Endodermal cell (in vitro differentiated cells): ENCODE measurements around the gene NRDC. TPM values are rescaled to one million over a fixed set of nuclear protein-coding genes. Genes with fewer than 3 reads are reported as not detected.

Experiments used
- DNase-seq: peaks from one replicate; pipeline ENCODE4 v3.0.0-alpha.2; 2017
- H3K27ac ChIP-seq: 2 replicates; pipeline ENCODE4 v1.5.1; 2013; ENCODE audit warnings: mild to moderate bottlenecking, low read depth, low read length, moderate library complexity
- H3K27me3 ChIP-seq: 2 replicates; pipeline ENCODE4 v1.6.1; 2013; ENCODE audit warnings: mild to moderate bottlenecking, low read length, moderate library complexity; ENCODE audit not compliant: insufficient read depth, control insufficient read depth, poor library complexity, severe bottlenecking
- H3K36me3 ChIP-seq: 2 replicates; pipeline ENCODE4 v1.7.0; 2013; ENCODE audit warnings: mild to moderate bottlenecking, low read length, moderate library complexity; ENCODE audit not compliant: control insufficient read depth, insufficient read depth
- H3K4me1 ChIP-seq: one replicate; pipeline ENCODE4 v1.7.0; 2013; ENCODE audit warnings: low read length; ENCODE audit not compliant: control insufficient read depth, insufficient read depth
- H3K4me3 ChIP-seq: 2 replicates; pipeline ENCODE4 v1.5.1; 2013; ENCODE audit warnings: mild to moderate bottlenecking, low read length, moderate library complexity
- H3K9ac ChIP-seq: 2 replicates; pipeline ENCODE4 v1.6.1; 2013; ENCODE audit warnings: mild to moderate bottlenecking, low read length, moderate library complexity; ENCODE audit not compliant: poor library complexity, severe bottlenecking; ENCODE audit errors: extremely low read depth
- H3K9me3 ChIP-seq: 2 replicates; pipeline ENCODE4 v1.6.1; 2013; ENCODE audit warnings: mild to moderate bottlenecking, low read length, moderate library complexity; ENCODE audit not compliant: control insufficient read depth
- H3K27ac Mint-ChIP-seq: 2 replicates; pipeline ENCODE4 v1.8.0; 2020; ENCODE audit warnings: mixed read lengths
- H3K27me3 Mint-ChIP-seq: 2 replicates; pipeline ENCODE4 v1.8.0; 2021; ENCODE audit warnings: mild to moderate bottlenecking, mixed read lengths; ENCODE audit not compliant: insufficient read depth
- H3K36me3 Mint-ChIP-seq: 2 replicates; pipeline ENCODE4 v1.8.0; 2020; ENCODE audit warnings: low read depth, mixed read lengths
- H3K4me1 Mint-ChIP-seq: 2 replicates; pipeline ENCODE4 v1.8.0; 2020; ENCODE audit warnings: mixed read lengths
- H3K4me3 Mint-ChIP-seq: 2 replicates; pipeline ENCODE4 v1.8.0; 2020; ENCODE audit warnings: mild to moderate bottlenecking, moderate library complexity, mixed read lengths
- H3K9me3 Mint-ChIP-seq: 2 replicates; pipeline ENCODE4 v1.8.0; 2020; ENCODE audit warnings: mild to moderate bottlenecking, mixed read lengths
- WGBS, 2 experiments: methylation state at CpG; one replicate each; pipeline versions ENCODE4 v1.1.5 to v1.1.7; 2013; ENCODE audit warnings: missing lambda C conversion rate in 2 of 2, mixed read lengths in 1 of 2; ENCODE audit not compliant: insufficient coverage in 1 of 2, insufficient read length in 1 of 2; 5-methylcytosine and 5-hydroxymethylcytosine counted together
- long read RNA-seq, 4 experiments: library from polyadenylated mRNA in 2 of 4; library from RNA in 1 of 4; library from capped mRNA in 1 of 4; stranded (forward) in 3 of 4; unstranded in 1 of 4; transcript quantifications; one replicate each; pipeline ENCODE4 v2.0.0, GENCODE V29; 2020 to 2021; ENCODE audit warnings: inconsistent platforms in 1 of 4
- polyA plus RNA-seq, 2 experiments: library from polyadenylated mRNA; stranded (reverse); fragments of 50-300 nt; gene quantifications; one replicate each; pipeline ENCODE4 v1.2.3, GENCODE V29; 2013
- total RNA-seq, 2 donors: library from RNA; stranded (reverse); fragmentation: NEBNext Ultra II Directional in 1 of 2; extraction: Animal tissue kit (Norgen Biotek cat#: 25700) in 1 of 2; gene quantifications; 2 replicates in 1 of 2; 3 replicates in 1 of 2; pipeline ENCODE4 v1.2.1, GENCODE V29; 2021
- TF ChIP-seq, protein P1 (sequence below): fragments of 200-600 bp; sonication (generic); conservative IDR thresholded peaks from 2 replicates; pipeline ENCODE4 v1.5.0; 2021; ENCODE audit warnings: antibody characterized with exemption, mild to moderate bottlenecking

NRDC gene, protein sequence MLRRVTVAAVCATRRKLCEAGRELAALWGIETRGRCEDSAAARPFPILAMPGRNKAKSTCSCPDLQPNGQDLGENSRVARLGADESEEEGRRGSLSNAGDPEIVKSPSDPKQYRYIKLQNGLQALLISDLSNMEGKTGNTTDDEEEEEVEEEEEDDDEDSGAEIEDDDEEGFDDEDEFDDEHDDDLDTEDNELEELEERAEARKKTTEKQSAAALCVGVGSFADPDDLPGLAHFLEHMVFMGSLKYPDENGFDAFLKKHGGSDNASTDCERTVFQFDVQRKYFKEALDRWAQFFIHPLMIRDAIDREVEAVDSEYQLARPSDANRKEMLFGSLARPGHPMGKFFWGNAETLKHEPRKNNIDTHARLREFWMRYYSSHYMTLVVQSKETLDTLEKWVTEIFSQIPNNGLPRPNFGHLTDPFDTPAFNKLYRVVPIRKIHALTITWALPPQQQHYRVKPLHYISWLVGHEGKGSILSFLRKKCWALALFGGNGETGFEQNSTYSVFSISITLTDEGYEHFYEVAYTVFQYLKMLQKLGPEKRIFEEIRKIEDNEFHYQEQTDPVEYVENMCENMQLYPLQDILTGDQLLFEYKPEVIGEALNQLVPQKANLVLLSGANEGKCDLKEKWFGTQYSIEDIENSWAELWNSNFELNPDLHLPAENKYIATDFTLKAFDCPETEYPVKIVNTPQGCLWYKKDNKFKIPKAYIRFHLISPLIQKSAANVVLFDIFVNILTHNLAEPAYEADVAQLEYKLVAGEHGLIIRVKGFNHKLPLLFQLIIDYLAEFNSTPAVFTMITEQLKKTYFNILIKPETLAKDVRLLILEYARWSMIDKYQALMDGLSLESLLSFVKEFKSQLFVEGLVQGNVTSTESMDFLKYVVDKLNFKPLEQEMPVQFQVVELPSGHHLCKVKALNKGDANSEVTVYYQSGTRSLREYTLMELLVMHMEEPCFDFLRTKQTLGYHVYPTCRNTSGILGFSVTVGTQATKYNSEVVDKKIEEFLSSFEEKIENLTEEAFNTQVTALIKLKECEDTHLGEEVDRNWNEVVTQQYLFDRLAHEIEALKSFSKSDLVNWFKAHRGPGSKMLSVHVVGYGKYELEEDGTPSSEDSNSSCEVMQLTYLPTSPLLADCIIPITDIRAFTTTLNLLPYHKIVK
- total RNA-seq = 100 to 1,000 TPM; 160 to 202 TPM
- 136 TPM for polyA plus RNA-seq (2013, experiment 1 of 2)
- 131 TPM for polyA plus RNA-seq (2013, experiment 2 of 2)
- long read RNA-seq, experiment 1, partial matches to known transcripts = 29 of 70 reads
- long read RNA-seq, experiment 1, other reads (novel, unspliced or antisense) = 40 of 70 reads
- long read RNA-seq, experiment 2, transcript NRDC-201 (31 exons, 3,691 nt) = major isoform, 160 of 289 reads
- long read RNA-seq, experiment 2, transcript NRDC-202 (33 exons, 3,895 nt) = minor isoform, 39 of 289 reads
- long read RNA-seq, experiment 2, transcript NRDC-211 (2 exons, 1,020 nt) = minor isoform, 9 of 289 reads
- long read RNA-seq, experiment 2, partial matches to known transcripts = 24 of 289 reads
- long read RNA-seq, experiment 2, other reads (novel, unspliced or antisense) = 56 of 289 reads
- long read RNA-seq, experiment 3, transcript NRDC-202 (33 exons, 3,895 nt) = minor isoform, 96 of 821 reads
- long read RNA-seq, experiment 3, transcript NRDC-211 (2 exons, 1,020 nt) = minor isoform, 13 of 821 reads
- long read RNA-seq, experiment 3, transcript NRDC-201 (31 exons, 3,691 nt) = major isoform, 545 of 821 reads
- long read RNA-seq, experiment 3, partial matches to known transcripts = 49 of 821 reads
- long read RNA-seq, experiment 3, other reads (novel, unspliced or antisense) = 117 of 821 reads
- long read RNA-seq, experiment 4, transcript NRDC-211 (2 exons, 1,020 nt) = major isoform, 28 of 89 reads
- long read RNA-seq, experiment 4, transcript NRDC-201 (31 exons, 3,691 nt) = minor isoform, 20 of 89 reads
- long read RNA-seq, experiment 4, partial matches to known transcripts = 16 of 89 reads
- long read RNA-seq, experiment 4, other reads (novel, unspliced or antisense) = 24 of 89 reads

DNA sequence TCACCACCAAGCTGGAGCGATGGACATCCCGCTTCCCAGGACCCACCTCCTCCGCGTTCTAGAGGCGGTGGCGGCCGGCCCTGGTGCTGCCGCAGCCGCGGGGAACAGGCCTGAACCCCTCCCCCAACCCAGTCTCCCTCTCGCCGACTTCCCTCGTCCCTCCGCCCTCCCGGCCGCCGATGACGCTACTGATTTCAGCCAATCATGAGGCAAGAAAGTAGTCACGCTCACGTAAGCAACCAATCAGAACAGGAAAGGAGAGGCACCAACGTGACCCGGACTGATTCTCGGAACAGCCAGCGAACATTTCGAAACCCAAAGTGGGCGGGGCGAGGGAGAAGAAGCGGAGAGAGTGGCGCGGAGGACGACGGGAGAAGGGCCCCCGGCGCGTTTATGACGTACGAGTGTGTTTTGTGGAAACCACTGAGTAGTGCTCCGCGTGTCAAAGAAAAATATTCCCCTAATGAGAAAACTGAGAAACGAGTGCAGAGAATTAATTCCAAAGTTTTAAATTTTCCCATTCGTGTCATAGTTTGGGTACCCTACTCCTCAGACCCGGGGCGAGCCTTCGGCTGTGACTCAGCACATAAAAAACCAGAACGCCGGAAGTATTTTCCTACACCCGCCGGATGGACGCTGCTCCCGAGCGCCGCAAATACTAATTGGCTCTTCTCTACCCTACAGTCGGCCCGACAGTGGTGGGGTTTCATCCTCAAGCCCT, at the start of gene NRDC:
Gene NRDC (minus strand): TSS at position 112 of the 721 bp plus-strand sequence. CDS start 112 bp downstream, outside the sequence.
- H3K27ac Mint-ChIP-seq = no peak within 1 kb of the TSS
- H3K27me3 ChIP-seq = peaks cover 32% of the 10 kb centered on the region
- H3K27me3 Mint-ChIP-seq = peaks cover 18% of the 10 kb centered on the region
- DNase-seq = peak; percentile 100
- peak within 1 kb of the TSS; percentile 95 for H3K4me3 ChIP-seq
- no peak within 1 kb of the TSS for H3K4me3 Mint-ChIP-seq
- H3K9me3 Mint-ChIP-seq = no peaks in the 10 kb centered on the region
- H3K27ac ChIP-seq = peak within 1 kb of the TSS; percentile 95
- H3K36me3 ChIP-seq = peaks cover 3% of the 10 kb centered on the region
- no peaks in the 10 kb centered on the region for H3K9me3 ChIP-seq
- peaks cover 6% of the 10 kb centered on the region for H3K36me3 Mint-ChIP-seq
- no peaks in the 10 kb centered on the region for H3K4me1 ChIP-seq
- peaks cover 11% of the 10 kb centered on the region for H3K4me1 Mint-ChIP-seq
- peak within 1 kb of the TSS; percentile 95 for H3K9ac ChIP-seq
- WGBS, 2 experiments = 0% methylated on average over 34 to 54 of the region's 54 CpGs
- TF ChIP-seq, protein P1, sequence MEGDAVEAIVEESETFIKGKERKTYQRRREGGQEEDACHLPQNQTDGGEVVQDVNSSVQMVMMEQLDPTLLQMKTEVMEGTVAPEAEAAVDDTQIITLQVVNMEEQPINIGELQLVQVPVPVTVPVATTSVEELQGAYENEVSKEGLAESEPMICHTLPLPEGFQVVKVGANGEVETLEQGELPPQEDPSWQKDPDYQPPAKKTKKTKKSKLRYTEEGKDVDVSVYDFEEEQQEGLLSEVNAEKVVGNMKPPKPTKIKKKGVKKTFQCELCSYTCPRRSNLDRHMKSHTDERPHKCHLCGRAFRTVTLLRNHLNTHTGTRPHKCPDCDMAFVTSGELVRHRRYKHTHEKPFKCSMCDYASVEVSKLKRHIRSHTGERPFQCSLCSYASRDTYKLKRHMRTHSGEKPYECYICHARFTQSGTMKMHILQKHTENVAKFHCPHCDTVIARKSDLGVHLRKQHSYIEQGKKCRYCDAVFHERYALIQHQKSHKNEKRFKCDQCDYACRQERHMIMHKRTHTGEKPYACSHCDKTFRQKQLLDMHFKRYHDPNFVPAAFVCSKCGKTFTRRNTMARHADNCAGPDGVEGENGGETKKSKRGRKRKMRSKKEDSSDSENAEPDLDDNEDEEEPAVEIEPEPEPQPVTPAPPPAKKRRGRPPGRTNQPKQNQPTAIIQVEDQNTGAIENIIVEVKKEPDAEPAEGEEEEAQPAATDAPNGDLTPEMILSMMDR = no peak

DNA sequence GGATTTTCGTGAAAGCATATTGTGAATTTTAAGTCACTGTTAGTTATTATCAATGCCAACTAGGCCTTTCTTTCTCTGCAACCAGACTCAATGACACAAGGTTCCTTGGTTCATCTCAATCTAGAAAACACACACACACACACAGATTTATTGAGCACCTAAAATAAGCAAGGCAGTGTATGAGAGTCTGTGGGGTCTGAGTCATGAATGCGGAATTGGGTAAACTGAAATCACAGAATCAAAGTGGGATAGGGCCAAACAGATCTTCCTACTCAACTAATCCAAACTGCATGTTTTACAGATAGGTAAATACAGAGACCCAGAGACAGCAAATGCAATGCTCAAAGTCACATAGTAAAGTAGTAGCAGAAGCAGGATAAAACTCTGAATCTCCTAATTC, 48.5 kb upstream of the NRDC start:
- no peak for DNase-seq
- Mint-ChIP-seq H3K9me3 (no peaks in the 10 kb centered on the region), H3K27me3 (no peaks in the 10 kb centered on the region), H3K27ac (no peak overlapping the region), H3K36me3 (peaks cover 35% of the 10 kb centered on the region), H3K4me3 (no peak overlapping the region), H3K4me1 (peaks cover 4% of the 10 kb centered on the region)
- no peak overlapping the region for H3K9ac ChIP-seq
- H3K4me1 ChIP-seq = no peaks in the 10 kb centered on the region
- no peak overlapping the region for H3K27ac ChIP-seq
- H3K9me3 ChIP-seq = no peaks in the 10 kb centered on the region
- H3K27me3 ChIP-seq = no peaks in the 10 kb centered on the region
- H3K36me3 ChIP-seq = peaks cover 57% of the 10 kb centered on the region
- no peak overlapping the region for H3K4me3 ChIP-seq
- TF ChIP-seq, protein P1 = no peak
- 100% methylated on average over 1 to 2 of the region's 2 CpGs for WGBS, 2 experiments
